Neuron (in vitro differentiated cells): ENCODE measurements around the gene OR2L13.

Source experiments
- H2AFZ ChIP-seq: one replicate; pipeline ENCODE4 v1.6.1; 2013; ENCODE audit warnings: low read depth, mild to moderate bottlenecking, inconsistent platforms, low read length, moderate library complexity
- H3K27me3 ChIP-seq: one replicate; pipeline ENCODE4 v1.6.1; 2013; ENCODE audit warnings: low read length; ENCODE audit not compliant: insufficient read depth
- H3K36me3 ChIP-seq: one replicate; pipeline ENCODE4 v1.6.1; 2013; ENCODE audit warnings: low read length; ENCODE audit not compliant: insufficient read depth
- H3K4me1 ChIP-seq: one replicate; pipeline ENCODE4 v1.6.1; 2013; ENCODE audit warnings: low read length; ENCODE audit not compliant: insufficient read depth
- H3K4me3 ChIP-seq: 2 replicates; pipeline ENCODE4 v1.5.1; 2013; ENCODE audit warnings: mild to moderate bottlenecking, low read length, moderate library complexity
- H3K9me3 ChIP-seq: one replicate; pipeline ENCODE4 v1.6.1; 2013; ENCODE audit warnings: low read length

The OR2L13 gene

GRCh38 chr1:248136811-248137210 lies 41.8 kb downstream of the OR2L13 start:
- Histone ChIP-seq H3K36me3 (no peaks in the 10 kb centered on the region), H3K4me3 (no peak overlapping the region), H2AFZ (no peak overlapping the region), H3K27me3 (no peaks in the 10 kb centered on the region), H3K4me1 (no peaks in the 10 kb centered on the region), H3K9me3 (no peaks in the 10 kb centered on the region)

- Histone ChIP-seq H2AFZ (no peak overlapping the region), H3K27me3 (no peaks in the 10 kb centered on the region), H3K4me3 (no peak overlapping the region), H3K36me3 (no peaks in the 10 kb centered on the region), H3K4me1 (no peaks in the 10 kb centered on the region), H3K9me3 (no peaks in the 10 kb centered on the region)
These were observed 45.9 kb downstream of the OR2L13 start for GRCh38 chr1:248140846-248141245.

GRCh38 chr1:248143311-248143710 lies 48.3 kb downstream of the OR2L13 start:
- Histone ChIP-seq H3K36me3 (no peaks in the 10 kb centered on the region), H3K27me3 (no peaks in the 10 kb centered on the region), H3K4me3 (no peak overlapping the region), H3K9me3 (no peaks in the 10 kb centered on the region), H3K4me1 (no peaks in the 10 kb centered on the region), H2AFZ (no peak overlapping the region)

GRCh38 chr1:248144513-248145198 lies 49.7 kb downstream of the OR2L13 start, which contains the start of gene OR2M5:
TSS of gene OR2M5 (plus strand) at chr1:248145148. CDS start at chr1:248145148, 0 bp downstream.
- no peaks in the 10 kb centered on the region for H3K36me3 ChIP-seq

More at GRCh38 chr1:248144513-248145198, 49.7 kb downstream of the OR2L13 start, which contains the start of gene OR2M5:
- no peaks in the 10 kb centered on the region for H3K27me3 ChIP-seq
- no peaks in the 10 kb centered on the region for H3K4me1 ChIP-seq
- H3K9me3 ChIP-seq, result no peaks in the 10 kb centered on the region
- H3K4me3 ChIP-seq, result no peak within 1 kb of the TSS
- no peak within 1 kb of the TSS for H2AFZ ChIP-seq
